ENCODE data around the gene MIOS. TPM values are rescaled to one million over a fixed set of nuclear protein-coding genes. Genes with fewer than 3 reads are reported as not detected.

The MIOS gene
- total and polyA plus RNA-seq, 9 of the 15 experiments (the other 6 are each of a cell fraction or from before 2014, with no cell fraction given): 7.8 to 47.8 (median 30.6) TPM

GRCh38 chr7:7614018-7614741 is 47.5 kb downstream of the MIOS start (continued):
- TF ChIP-seq, protein P1, sequence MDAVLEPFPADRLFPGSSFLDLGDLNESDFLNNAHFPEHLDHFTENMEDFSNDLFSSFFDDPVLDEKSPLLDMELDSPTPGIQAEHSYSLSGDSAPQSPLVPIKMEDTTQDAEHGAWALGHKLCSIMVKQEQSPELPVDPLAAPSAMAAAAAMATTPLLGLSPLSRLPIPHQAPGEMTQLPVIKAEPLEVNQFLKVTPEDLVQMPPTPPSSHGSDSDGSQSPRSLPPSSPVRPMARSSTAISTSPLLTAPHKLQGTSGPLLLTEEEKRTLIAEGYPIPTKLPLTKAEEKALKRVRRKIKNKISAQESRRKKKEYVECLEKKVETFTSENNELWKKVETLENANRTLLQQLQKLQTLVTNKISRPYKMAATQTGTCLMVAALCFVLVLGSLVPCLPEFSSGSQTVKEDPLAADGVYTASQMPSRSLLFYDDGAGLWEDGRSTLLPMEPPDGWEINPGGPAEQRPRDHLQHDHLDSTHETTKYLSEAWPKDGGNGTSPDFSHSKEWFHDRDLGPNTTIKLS (IDR thresholded peaks at IDR 0.05; ENCODE audit: borderline replicate concordance, low read depth): no peak
- no peak for TF ChIP-seq ZNF277 (CRISPR knock-in tag; IDR thresholded peaks at IDR 0.05; ENCODE audit: borderline replicate concordance)
- TF ChIP-seq SMARCA4 (IDR thresholded peaks at IDR 0.05): peak; percentile 47; the same call in 1 of the 2 replicates
- no peak for TF ChIP-seq KLF6 (CRISPR knock-in tag; IDR thresholded peaks at IDR 0.05; ENCODE audit: borderline replicate concordance)
- TF ChIP-seq CBFA2T2 (conservative IDR thresholded peaks at IDR 0.05): peak; percentile 46

- intact Hi-C loops (cut with micrococcal nuclease): no loop called here
- peak in 2 of 4 experiments; percentile 18 to 67 for DNase-seq (ENCODE audit: extremely low read depth in 1 of 4, low spot score in 3 of 4)
- H3K4me2 ChIP-seq (ENCODE audit: insufficient read depth, low read length): peak overlapping the region; percentile 8; the same call in 1 of the 2 replicates
- no peak overlapping the region for H3K4me3 ChIP-seq
- ChIA-PET CTCF (ENCODE audit: low intra/inter-chr PET ratio) (no interaction called here), POLR2A (no interaction called here)
- H3K9me3 ChIP-seq (replicated peaks; ENCODE audit: control insufficient read depth, insufficient read depth, low read depth, low read length): 0 out of 2 replicates have a peak, but pooled peaks cover 2% of the 10 kb centered on the region
- H3K9me1 ChIP-seq (ENCODE audit: control insufficient read depth, insufficient read depth, low read length): no peaks in the 10 kb centered on the region
- WGBS (ENCODE audit: insufficient coverage, low coverage, missing lambda C conversion rate): 9% methylated on average over 3 of the region's 3 CpGs
- peak; percentile 65 for ATAC-seq
- no peaks in the 10 kb centered on the region for H3K79me2 ChIP-seq (ENCODE audit: control insufficient read depth, insufficient read depth, low read length)
- FAIRE-seq: peak; percentile 52
- H3K9ac ChIP-seq (ENCODE audit: insufficient read depth in 1 of 2, low read depth in 2 of 2, low read length in 2 of 2): peak overlapping the region in 1 of 2 experiments; percentile 2; a peak in 1 of 4 replicates
- no TSS peak for BruUV-seq (replicated peaks)
- H3K4me1 ChIP-seq (replicated peaks in 1 of 2; ENCODE audit: control insufficient read depth in 2 of 2, insufficient read depth in 2 of 2, low read length in 2 of 2): peaks cover 8 to 23% of the 10 kb centered on the region in 2 experiments; a peak in 4 of 5 replicates
- H3K27ac ChIP-seq (ENCODE audit: extremely low read depth, low read depth, low read length): peak overlapping the region; percentile 56; the same call in 2 of the 3 replicates
- H2AFZ ChIP-seq (ENCODE audit: low read depth, low read length): peak overlapping the region; percentile 72
- H4K20me1 ChIP-seq (replicated peaks; ENCODE audit: control insufficient read depth, insufficient read depth, low read length): no peaks in the 10 kb centered on the region
- H3K27me3 ChIP-seq (ENCODE audit: control insufficient read depth in 2 of 2, insufficient read depth in 2 of 2, low read length in 2 of 2): no peaks in the 10 kb centered on the region
- H3K36me3 ChIP-seq (ENCODE audit: control insufficient read depth, insufficient read depth, low read length): no peaks in the 10 kb centered on the region
- in situ Hi-C loops (cut with MboI): no loop called here
- TF ChIP-seq ZNF274 (IDR thresholded peaks at IDR 0.05; ENCODE audit: borderline replicate concordance, low read depth, low read length) (no peak), ETV5 (CRISPR knock-in tag; IDR thresholded peaks at IDR 0.05; ENCODE audit: low read depth) (no peak), PML (IDR thresholded peaks at IDR 0.05; ENCODE audit: low read length) (no peak; the same call in 1 of the 2 replicates), MTF1 (CRISPR knock-in tag; IDR thresholded peaks at IDR 0.05; ENCODE audit: borderline replicate concordance) (no peak), SMARCE1 (IDR thresholded peaks at IDR 0.05) (peak; percentile 68), POLR2B (IDR thresholded peaks at IDR 0.05; ENCODE audit: low read depth, partially characterized antibody) (no peak), CBFA2T3 (IDR thresholded peaks at IDR 0.05) (peak; percentile 60), DMBX1 (CRISPR knock-in tag; IDR thresholded peaks at IDR 0.05; ENCODE audit: borderline replicate concordance) (no peak), FOXK2 (conservative IDR thresholded peaks at IDR 0.05 in 1 of 2, IDR thresholded peaks at IDR 0.05 in 1 of 2; ENCODE audit: low read depth in 2 of 2) (peak in 1 of 2 experiments; percentile 34; a peak in 1 of 4 replicates), DDX20 (tag; IDR thresholded peaks at IDR 0.05; ENCODE audit: low read depth) (no peak), SRSF7 (optimal IDR thresholded peaks at IDR 0.05; ENCODE audit: low read depth, low read length) (no peak), NR2F6 (CRISPR knock-in tag; IDR thresholded peaks at IDR 0.05) (no peak), RBBP5 (IDR thresholded peaks at IDR 0.05; ENCODE audit: borderline replicate concordance, insufficient read depth, low read length, poor library complexity, severe bottlenecking) (no peak)
Observed at GRCh38 chr7:7617550-7617949, 50.9 kb downstream of the MIOS start.

Data from K562 (cell line).